Activated CD4-positive, alpha-beta memory T cell treated with anti-CD3 and anti-CD28 coated beads for 36 hours (primary cell): ENCODE measurements around the gene ADIG. TPM values are rescaled to one million over a fixed set of nuclear protein-coding genes. Genes with fewer than 3 reads are reported as not detected.
A peak's percentile ranks its signal among the peaks of the same experiment; 100 is the strongest.

Source experiments
- CTCF ChIA-PET: fragments of 350-600 bp; sonication (Branson Sonifier 250); formaldehyde crosslinking; loops from one replicate; lab custom pipeline; 2021; ENCODE audit warnings: antibody characterized with exemption, inconsistent platforms; lab: Charles Lee
- POLR2A ChIA-PET: fragments of 350-600 bp; sonication (Branson Sonifier 250); formaldehyde crosslinking; loops from one replicate; lab custom pipeline; 2021; ENCODE audit warnings: antibody characterized with exemption; lab: Charles Lee
- DNase-seq: peaks from one replicate; pipeline ENCODE4 v3.0.0-alpha.2; 2020
- H3K27ac Mint-ChIP-seq: one replicate; pipeline ENCODE4 v1.8.0; 2021; ENCODE audit warnings: mixed read lengths
- H3K27me3 Mint-ChIP-seq: one replicate; pipeline ENCODE4 v1.8.0; 2021; ENCODE audit warnings: mixed read lengths
- H3K36me3 Mint-ChIP-seq: one replicate; pipeline ENCODE4 v1.8.0; 2021; ENCODE audit warnings: mixed read lengths
- H3K4me1 Mint-ChIP-seq: one replicate; pipeline ENCODE4 v1.8.0; 2021; ENCODE audit warnings: low read depth, mixed read lengths
- H3K4me3 Mint-ChIP-seq: one replicate; pipeline ENCODE4 v1.8.0; 2021; ENCODE audit warnings: mild to moderate bottlenecking, mixed read lengths
- H3K9me3 Mint-ChIP-seq: one replicate; pipeline ENCODE4 v1.8.0; 2021; ENCODE audit warnings: mixed read lengths
- intact Hi-C: fragments of 100-400 bp; cut with micrococcal nuclease; formaldehyde crosslinking; loops from one replicate; pipeline ENCODE4 v1.15.1; 2023
- total RNA-seq, 2 experiments: library from RNA; stranded (reverse); gene quantifications; one replicate each; pipeline ENCODE4 v1.2.3, GENCODE V29; 2021

ADIG gene
- not detected for total RNA-seq

DNA sequence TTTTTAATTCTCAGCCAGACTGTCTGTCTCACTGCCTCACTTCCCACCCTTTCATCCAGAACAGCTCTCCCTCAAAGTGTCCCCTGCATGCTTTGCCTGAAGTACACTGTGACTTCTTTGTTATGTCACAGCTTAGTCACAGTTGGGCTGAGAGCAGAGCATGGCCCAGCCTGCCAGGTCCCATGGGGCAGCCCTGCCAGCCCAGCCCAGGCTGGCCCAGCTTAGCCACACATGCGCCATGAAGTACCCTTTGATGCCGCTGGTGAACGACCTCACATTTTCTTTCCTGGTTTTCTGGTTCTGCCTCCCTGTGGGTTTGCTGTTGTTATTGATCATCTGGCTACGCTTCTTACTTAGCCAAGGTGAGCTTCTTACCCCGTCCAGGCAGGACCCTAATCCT, at the start of gene ADIG:
Gene ADIG, plus strand, starts transcription at position 185 of the 400 bp plus-strand sequence. Its CDS starts 54 bp downstream, at position 239.
- Mint-ChIP-seq H3K27ac (no peak within 1 kb of the TSS), H3K4me3 (no peak within 1 kb of the TSS), H3K9me3 (no peaks in the 10 kb centered on the region), H3K27me3 (peaks cover 2% of the 10 kb centered on the region), H3K4me1 (no peaks in the 10 kb centered on the region), H3K36me3 (no peaks in the 10 kb centered on the region)
- intact Hi-C loops = no loop called here
- ChIA-PET CTCF (no interaction called here), POLR2A (no interaction called here)
- DNase-seq = no peak

DNA sequence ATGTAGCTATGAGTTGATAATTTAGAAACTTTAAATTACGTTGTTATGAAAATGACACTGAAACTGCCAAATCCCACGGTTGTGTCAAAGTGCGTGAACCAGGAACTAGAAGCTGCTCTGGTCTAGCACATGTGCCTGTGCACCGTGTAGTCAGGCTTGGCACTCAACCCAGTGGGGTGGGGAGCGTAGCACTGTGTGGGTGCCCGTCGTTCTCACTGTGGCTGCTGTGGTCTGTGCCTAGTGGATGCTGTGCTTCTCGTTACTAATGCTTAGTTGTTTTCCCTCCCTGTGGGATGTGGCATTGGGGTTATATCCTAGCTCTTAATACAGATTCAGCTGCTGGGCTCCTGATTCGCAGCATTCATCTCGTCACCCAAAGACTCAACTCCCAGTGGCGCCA, 46.2 kb upstream of the ADIG start:
- no peaks in the 10 kb centered on the region for H3K9me3 Mint-ChIP-seq
- no peaks in the 10 kb centered on the region for H3K27me3 Mint-ChIP-seq
- peaks cover 5% of the 10 kb centered on the region for H3K4me1 Mint-ChIP-seq
- H3K27ac Mint-ChIP-seq = peak overlapping the region; percentile 62
- H3K4me3 Mint-ChIP-seq = no peak overlapping the region
- POLR2A ChIA-PET = interaction anchor here (0.8 kb wide), 1 partner anchor 62 kb away, joined by 3 read pairs; the partner anchor contains the start of gene RALGAPB
- intact Hi-C loops = no loop called here
- CTCF ChIA-PET = interaction anchor here (1.0 to 1.4 kb wide), 2 partner anchors 19 to 62 kb away, joined by 4 to 5 read pairs; partner anchors contain the start of gene RALGAPB
- peaks cover 41% of the 10 kb centered on the region for H3K36me3 Mint-ChIP-seq
- peak; percentile 58 for DNase-seq

DNA sequence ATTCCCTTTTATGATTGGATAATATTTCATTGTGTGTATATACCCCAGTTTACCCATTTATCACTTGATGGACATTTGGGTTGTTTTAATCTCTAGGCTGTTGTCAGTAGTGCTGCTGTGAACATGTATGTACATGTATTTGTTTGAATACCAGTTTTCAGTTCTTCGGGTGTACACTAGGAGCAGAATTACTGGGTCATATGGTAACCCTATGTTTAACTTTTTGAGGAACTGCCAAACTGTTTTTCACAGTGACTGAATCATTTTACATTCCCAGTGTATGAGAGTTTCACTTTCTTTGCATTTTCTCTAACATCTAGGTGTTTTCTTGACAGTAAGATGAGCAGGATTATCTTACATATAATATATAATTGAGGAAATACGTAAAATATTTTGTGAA, 44.7 kb upstream of the ADIG start:
- no peaks in the 10 kb centered on the region for H3K9me3 Mint-ChIP-seq
- ChIA-PET CTCF (no interaction called here), POLR2A (no interaction called here)
- no peak overlapping the region for H3K4me3 Mint-ChIP-seq
- no peak overlapping the region for H3K27ac Mint-ChIP-seq
- intact Hi-C loops = no loop called here
- DNase-seq = no peak
- peaks cover 5% of the 10 kb centered on the region for H3K4me1 Mint-ChIP-seq
- peaks cover 46% of the 10 kb centered on the region for H3K36me3 Mint-ChIP-seq
- no peaks in the 10 kb centered on the region for H3K27me3 Mint-ChIP-seq

DNA sequence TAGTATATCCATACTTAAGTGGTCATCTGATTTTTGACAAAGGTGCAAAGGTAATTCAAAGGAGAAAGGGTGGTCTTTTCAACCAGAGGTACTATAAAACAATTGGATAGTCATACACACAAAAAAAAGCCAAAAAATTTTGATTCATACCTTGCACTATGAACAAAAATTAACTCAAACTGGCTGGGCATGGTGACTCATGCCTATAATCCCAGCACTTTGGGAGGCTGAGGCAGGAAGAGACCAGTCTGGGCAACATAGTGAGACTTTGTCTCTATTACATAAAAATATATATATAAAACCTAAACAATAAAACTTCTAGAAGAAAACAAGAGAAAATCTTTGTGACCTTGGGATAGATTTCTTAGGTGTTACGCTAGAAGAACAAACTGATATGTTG, 43.8 kb upstream of the ADIG start:
- H3K4me1 Mint-ChIP-seq = peaks cover 5% of the 10 kb centered on the region
- H3K36me3 Mint-ChIP-seq = peaks cover 49% of the 10 kb centered on the region

DNA sequence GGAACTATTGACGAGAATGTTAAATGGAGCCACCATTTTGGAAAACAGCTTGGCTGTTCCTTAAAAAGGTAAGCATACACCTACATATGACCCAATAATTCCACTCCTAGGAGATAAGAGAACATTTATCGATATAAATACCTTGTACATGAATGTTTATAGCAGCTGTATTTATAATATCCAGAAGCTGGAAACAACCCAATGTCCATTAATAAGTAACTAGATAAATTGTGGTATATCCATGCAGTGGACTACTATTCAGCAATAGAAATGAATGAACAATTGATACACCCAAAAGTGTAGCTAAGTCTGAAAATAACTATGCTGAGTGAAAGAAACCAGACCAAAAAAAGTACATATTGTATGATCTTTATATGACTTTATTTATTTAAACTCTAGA, 42.2 kb upstream of the ADIG start:
- Mint-ChIP-seq H3K27ac (no peak overlapping the region), H3K4me3 (no peak overlapping the region), H3K9me3 (no peaks in the 10 kb centered on the region), H3K36me3 (peaks cover 46% of the 10 kb centered on the region), H3K27me3 (no peaks in the 10 kb centered on the region), H3K4me1 (peaks cover 5% of the 10 kb centered on the region)
- POLR2A ChIA-PET = no interaction called here
- DNase-seq = no peak
- CTCF ChIA-PET = no interaction called here
- intact Hi-C loops = no loop called here

More for the DNA sequence above, 43.8 kb upstream of the ADIG start:
- H3K4me3 Mint-ChIP-seq = no peak overlapping the region
- no peaks in the 10 kb centered on the region for H3K9me3 Mint-ChIP-seq
- no peak overlapping the region for H3K27ac Mint-ChIP-seq
- DNase-seq = no peak
- CTCF ChIA-PET = no interaction called here
- intact Hi-C loops = no loop called here
- no peaks in the 10 kb centered on the region for H3K27me3 Mint-ChIP-seq
- POLR2A ChIA-PET = no interaction called here

DNA sequence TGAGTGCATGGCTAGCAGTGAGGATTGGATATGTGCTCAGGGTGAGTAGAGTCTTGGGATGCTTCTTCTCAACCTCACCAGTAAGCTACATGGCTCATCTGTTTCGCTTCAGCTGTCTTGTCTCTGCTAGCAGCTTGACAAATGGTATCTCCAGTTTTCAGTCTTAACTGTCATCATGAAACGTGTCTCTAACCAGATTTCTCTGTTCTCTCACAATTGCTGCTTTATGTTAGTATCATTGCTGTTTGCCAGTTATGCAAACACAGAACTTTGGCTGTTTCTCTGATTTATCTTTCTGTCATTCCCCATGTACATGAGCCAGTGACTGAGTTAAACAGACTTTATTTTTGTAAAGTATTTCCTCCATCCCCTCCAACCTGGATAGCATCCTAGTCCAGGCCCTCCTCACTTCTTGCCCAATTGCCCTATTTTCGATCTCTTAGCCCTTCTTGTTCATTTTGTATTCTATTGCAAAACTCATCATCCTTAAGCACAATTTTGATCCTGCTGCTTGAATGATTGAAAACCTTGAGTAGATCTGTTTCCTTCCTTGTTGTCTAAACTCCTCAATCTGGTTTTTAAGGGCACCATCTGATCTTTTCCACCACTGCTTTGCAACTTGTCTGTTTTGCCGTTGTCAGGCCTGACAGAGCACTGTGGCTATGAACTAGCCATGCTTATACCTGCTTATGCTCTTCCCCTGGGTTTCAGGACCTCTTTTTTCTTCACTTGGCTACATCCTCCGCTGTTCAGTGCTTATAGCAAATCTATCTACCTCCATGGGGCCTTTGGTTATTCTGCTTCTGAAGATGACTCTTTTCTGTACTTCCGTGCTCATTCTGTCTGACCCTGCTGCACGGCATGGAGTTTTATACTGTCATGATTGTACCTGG, 37.7 kb upstream of the ADIG start:
- H3K4me1 Mint-ChIP-seq = peaks cover 3% of the 10 kb centered on the region
- H3K27me3 Mint-ChIP-seq = no peaks in the 10 kb centered on the region
- no peak overlapping the region for H3K27ac Mint-ChIP-seq
- DNase-seq = no peak
- intact Hi-C loops = no loop called here
- POLR2A ChIA-PET = no interaction called here
- H3K4me3 Mint-ChIP-seq = no peak overlapping the region
- peaks cover 36% of the 10 kb centered on the region for H3K36me3 Mint-ChIP-seq
- H3K9me3 Mint-ChIP-seq = no peaks in the 10 kb centered on the region
- CTCF ChIA-PET = no interaction called here

DNA sequence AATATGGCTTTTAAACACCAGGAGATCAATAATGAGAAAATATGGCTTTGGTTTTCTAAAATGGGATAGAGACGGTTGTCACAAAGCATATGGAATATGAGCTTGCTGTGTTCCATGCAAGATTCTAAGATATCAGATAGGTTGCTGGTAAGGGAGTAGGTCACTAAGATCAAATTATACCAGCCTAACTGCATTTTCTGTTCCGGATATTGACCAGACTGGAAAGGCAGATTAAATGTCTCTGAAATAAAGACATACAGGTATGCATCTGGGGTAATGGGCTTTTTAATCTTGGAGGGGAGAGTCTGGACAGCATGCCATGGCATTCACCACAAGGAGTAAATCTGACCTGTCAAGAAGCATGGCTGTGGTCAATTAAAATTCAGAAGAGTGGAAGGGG, 35.2 kb upstream of the ADIG start:
- ChIA-PET POLR2A (no interaction called here), CTCF (no interaction called here)
- H3K27me3 Mint-ChIP-seq = no peaks in the 10 kb centered on the region
- H3K4me3 Mint-ChIP-seq = no peak overlapping the region
- intact Hi-C loops = no loop called here
- no peak overlapping the region for H3K27ac Mint-ChIP-seq
- H3K9me3 Mint-ChIP-seq = no peaks in the 10 kb centered on the region
- DNase-seq = no peak
- H3K36me3 Mint-ChIP-seq = peaks cover 29% of the 10 kb centered on the region
- H3K4me1 Mint-ChIP-seq = peaks cover 3% of the 10 kb centered on the region

DNA sequence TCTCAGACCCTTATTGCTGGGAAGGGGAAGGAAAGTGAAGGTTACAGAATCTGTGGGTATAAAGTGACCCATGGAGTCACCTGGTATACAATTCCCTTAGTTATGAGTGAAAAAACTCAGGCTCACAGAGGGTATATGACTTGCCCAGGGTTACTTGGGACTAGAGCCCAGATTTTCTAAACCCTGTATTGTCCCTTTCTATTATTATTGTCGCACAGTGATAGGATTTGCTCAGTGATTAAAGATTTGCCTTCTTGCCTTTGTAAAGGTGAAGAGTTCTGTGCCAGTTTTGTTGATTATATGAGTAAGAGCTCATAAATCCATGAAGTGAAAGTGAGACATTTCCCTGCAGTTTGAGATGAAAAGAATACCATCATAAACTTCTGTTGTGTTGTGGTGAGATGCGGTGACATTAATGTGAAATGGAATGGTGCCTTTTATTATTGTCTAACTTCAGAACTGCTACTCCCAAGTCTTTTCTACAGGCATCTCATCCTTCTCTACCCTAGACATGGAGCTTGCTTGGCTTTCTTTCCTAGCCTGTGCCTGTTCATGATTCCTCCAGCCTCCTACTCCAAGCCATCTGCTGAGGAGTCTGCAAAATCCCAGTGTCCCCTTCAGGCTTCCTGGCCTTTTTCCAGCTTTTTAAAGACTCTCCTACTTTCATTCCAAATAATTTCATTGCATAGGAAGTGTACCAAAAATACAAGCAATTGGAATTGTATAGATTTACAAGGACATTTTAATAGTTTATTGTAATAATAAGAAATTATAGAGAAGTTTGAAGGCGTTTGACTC, 33.5 kb upstream of the ADIG start:
- Mint-ChIP-seq H3K4me3 (no peak overlapping the region), H3K27me3 (no peaks in the 10 kb centered on the region), H3K9me3 (no peaks in the 10 kb centered on the region), H3K36me3 (peaks cover 20% of the 10 kb centered on the region), H3K4me1 (peaks cover 3% of the 10 kb centered on the region), H3K27ac (no peak overlapping the region)
- ChIA-PET CTCF (interaction anchor here (1.0 kb wide), 1 partner anchor 19 kb away, joined by 3 read pairs; no protein-coding TSS in a partner anchor), POLR2A (no interaction called here)
- DNase-seq = no peak
- intact Hi-C loops = no loop called here

DNA sequence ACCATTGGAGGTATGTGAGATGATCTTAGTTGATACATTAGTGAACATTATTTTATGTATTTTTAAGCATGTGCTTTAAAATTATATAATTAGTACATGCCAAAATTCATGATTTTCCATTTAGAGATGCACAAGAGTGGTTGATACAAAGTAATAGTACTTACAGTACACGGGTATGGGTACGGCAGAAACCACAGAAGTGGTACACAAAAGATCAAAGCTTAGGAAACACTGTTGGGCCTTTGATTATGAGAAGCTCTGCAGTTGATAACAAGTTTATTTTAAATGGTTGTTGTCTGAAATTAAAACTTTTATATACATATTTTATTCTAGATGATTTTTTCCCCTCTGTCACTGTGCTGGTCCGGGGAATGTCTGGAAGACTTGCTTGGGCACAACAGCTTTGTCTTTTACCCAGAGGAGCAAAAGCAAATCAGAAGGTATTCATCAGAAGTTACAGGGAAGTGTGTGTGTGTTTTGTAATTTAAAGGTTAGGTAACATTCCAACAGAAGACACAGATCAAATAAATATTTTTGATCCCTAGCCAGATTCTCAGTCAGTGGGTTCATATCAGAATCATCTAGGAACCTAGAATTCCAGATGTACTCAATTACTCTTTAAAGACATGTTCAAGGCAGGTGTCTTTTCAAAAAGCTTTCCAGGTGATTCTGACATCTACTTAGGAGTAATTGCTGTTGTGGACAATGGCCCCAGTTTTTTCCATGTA, 32.5 kb upstream of the ADIG start:
- POLR2A ChIA-PET = no interaction called here
- intact Hi-C loops = no loop called here
- Mint-ChIP-seq H3K36me3 (peaks cover 20% of the 10 kb centered on the region), H3K27ac (no peak overlapping the region), H3K27me3 (no peaks in the 10 kb centered on the region), H3K4me1 (peaks cover 3% of the 10 kb centered on the region), H3K4me3 (no peak overlapping the region), H3K9me3 (no peaks in the 10 kb centered on the region)
- DNase-seq = no peak
- CTCF ChIA-PET = interaction anchor here (0.6 kb wide), 1 partner anchor 75 kb away, joined by 3 read pairs; no protein-coding TSS in a partner anchor

DNA sequence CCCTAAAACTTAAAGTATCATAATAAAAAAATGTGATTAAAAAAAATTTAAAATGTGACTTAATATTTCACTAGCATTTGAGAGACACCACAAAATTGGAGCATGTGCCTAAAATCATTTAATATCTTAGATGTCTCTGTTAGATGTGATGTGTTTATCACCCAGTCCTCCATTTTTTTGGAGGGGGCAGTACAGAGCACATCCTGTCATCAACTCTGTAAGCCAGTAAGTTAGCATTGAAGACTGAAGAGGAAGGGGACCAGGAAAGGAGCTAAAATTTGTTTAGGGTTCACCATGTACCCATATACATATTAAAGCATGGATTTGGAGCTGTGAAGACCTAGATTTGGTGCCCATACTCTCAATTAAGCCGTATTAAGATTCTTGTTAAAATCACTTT, 30.7 kb upstream of the ADIG start:
- Mint-ChIP-seq H3K4me1 (peaks cover 3% of the 10 kb centered on the region), H3K36me3 (peaks cover 30% of the 10 kb centered on the region), H3K27me3 (no peaks in the 10 kb centered on the region), H3K4me3 (no peak overlapping the region), H3K27ac (no peak overlapping the region), H3K9me3 (no peaks in the 10 kb centered on the region)
- no peak for DNase-seq
- intact Hi-C loops = no loop called here
- ChIA-PET CTCF (interaction anchor here (0.8 to 1.2 kb wide), 2 partner anchors 19 to 104 kb away, joined by 3 read pairs; no protein-coding TSS in a partner anchor), POLR2A (no interaction called here)

DNA sequence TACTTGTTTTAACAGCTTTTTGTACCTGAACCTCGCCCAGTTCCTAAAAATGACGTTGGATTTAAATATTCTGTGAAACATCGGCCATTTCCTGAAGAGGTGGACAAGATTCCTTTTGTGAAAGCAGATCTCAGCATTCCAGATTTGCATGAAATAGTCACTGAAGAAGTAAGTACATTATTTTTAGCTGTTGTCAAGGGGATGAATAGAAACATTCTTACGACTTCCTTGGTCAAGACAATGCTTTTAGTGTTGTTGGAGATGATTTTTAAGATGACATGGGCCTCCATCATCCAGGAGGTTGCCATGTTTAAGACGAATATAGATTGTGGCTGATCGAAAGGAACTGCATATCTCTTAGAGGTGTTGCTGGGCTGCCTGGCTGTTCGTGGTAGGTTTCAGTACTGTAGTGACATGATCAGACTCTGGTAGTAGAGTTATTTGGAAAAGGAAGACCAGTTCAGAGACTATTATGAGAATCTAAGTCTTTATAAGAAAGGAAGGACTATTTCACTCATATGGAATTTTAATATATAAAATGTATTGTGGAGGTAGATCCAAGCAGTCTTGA, 29.9 kb upstream of the ADIG start:
- no peaks in the 10 kb centered on the region for H3K9me3 Mint-ChIP-seq
- POLR2A ChIA-PET = no interaction called here

More for the DNA sequence above, 29.9 kb upstream of the ADIG start:
- peaks cover 3% of the 10 kb centered on the region for H3K4me1 Mint-ChIP-seq
- H3K36me3 Mint-ChIP-seq = peaks cover 28% of the 10 kb centered on the region
- no peak for DNase-seq
- H3K27ac Mint-ChIP-seq = no peak overlapping the region
- intact Hi-C loops = no loop called here
- H3K27me3 Mint-ChIP-seq = no peaks in the 10 kb centered on the region
- no peak overlapping the region for H3K4me3 Mint-ChIP-seq
- CTCF ChIA-PET = interaction anchor here (0.7 to 1.2 kb wide), 3 partner anchors 18 to 181 kb away, joined by 3 read pairs; no protein-coding TSS in a partner anchor
